ENCODE data around the gene HRK. TPM values are rescaled to one million over a fixed set of nuclear protein-coding genes. Genes with fewer than 3 reads are reported as not detected.

The HRK gene
- total RNA-seq, 1 experiment from 2014 or later: 0.44 TPM

DNA sequence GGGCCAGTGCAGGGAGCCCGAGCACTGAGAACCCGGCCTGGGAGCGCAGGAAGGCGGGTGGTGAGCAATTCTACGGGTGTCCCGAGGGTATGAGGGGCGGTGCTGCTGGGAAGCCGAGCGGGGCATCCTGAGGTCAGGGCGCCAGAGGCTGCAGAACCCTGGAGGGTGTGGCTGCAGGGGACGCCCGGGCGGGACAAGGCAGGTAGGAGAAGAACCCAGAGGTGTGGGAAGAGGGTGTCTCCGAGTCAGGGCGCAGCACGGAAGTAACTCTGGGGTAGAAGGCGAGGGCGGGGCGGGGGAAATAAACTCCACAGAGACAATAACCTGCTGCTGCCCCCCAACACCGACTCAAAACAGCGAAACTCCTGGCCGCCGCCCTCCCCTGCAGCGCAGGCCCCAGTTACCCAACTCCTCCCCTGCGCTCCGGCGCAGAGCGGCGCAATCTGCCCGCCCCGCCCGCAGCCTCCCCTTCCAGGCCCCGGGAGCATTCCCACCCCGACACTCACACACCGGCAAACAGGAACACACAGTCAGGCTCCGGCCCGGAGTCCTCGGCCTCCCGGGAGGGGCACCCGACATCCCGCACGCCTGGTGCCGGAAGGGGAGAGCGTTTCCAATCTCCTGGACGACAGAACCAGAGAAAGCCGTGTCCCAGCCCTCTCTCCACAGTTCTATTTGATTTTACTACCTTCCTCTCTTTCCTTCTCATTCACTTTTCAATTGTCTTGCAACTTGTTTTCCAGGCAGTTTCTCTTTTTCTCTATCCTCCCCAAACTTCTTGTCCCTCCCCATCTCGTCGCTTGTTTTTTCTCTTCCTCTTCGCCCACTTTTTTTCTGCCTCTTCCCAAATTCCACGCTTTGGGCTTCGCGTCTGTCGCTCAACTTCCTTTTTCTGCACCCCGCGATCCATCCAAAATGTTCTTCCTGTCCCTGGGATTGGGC, 2.4 kb downstream of the HRK start:
- H3K27me3 ChIP-seq (ENCODE audit: control insufficient read depth, insufficient read depth, low read length): peaks cover 32% of the 10 kb centered on the region
- BruUV-seq (replicated peaks): no TSS peak

GRCh38 chr12:116876151-116876869, 4.9 kb downstream of the HRK start:
- H3K36me3 ChIP-seq (ENCODE audit: control insufficient read depth, insufficient read depth, low read length): no peaks in the 10 kb centered on the region
- H3K27me3 ChIP-seq (ENCODE audit: control insufficient read depth, insufficient read depth, low read length): peaks cover 18% of the 10 kb centered on the region
- H3K27ac ChIP-seq (ENCODE audit: low read length): no peak overlapping the region
- no peak for TF ChIP-seq REST (IDR thresholded peaks at IDR 0.05; ENCODE audit: insufficient read depth in 1 of 2, low read depth in 2 of 2, low read length in 1 of 2)
- TF ChIP-seq, protein P1, sequence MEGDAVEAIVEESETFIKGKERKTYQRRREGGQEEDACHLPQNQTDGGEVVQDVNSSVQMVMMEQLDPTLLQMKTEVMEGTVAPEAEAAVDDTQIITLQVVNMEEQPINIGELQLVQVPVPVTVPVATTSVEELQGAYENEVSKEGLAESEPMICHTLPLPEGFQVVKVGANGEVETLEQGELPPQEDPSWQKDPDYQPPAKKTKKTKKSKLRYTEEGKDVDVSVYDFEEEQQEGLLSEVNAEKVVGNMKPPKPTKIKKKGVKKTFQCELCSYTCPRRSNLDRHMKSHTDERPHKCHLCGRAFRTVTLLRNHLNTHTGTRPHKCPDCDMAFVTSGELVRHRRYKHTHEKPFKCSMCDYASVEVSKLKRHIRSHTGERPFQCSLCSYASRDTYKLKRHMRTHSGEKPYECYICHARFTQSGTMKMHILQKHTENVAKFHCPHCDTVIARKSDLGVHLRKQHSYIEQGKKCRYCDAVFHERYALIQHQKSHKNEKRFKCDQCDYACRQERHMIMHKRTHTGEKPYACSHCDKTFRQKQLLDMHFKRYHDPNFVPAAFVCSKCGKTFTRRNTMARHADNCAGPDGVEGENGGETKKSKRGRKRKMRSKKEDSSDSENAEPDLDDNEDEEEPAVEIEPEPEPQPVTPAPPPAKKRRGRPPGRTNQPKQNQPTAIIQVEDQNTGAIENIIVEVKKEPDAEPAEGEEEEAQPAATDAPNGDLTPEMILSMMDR (IDR thresholded peaks at IDR 0.05): no peak
- TF ChIP-seq SIN3A (IDR thresholded peaks at IDR 0.05; ENCODE audit: borderline replicate concordance, insufficient read depth, low read depth, low read length): no peak
- TF ChIP-seq TCF7L2 (IDR thresholded peaks at IDR 0.05; ENCODE audit: low read depth, low read length): no peak
- TF ChIP-seq POLR2AphosphoS5 (IDR thresholded peaks at IDR 0.05; ENCODE audit: low read depth, low read length): no peak
- DNase-seq (ENCODE audit: low read depth, low spot score) (no peak), ATAC-seq (no peak)
- H3K9me3 ChIP-seq (ENCODE audit: control insufficient read depth, insufficient read depth, low read depth, low read length): no peaks in the 10 kb centered on the region
- ChIA-PET POLR2A (no interaction called here), CTCF (no interaction called here)
- no peak overlapping the region for H3K4me3 ChIP-seq (ENCODE audit: low read depth in 2 of 2, low read length in 2 of 2)
- in situ Hi-C loops (cut with HindIII; ENCODE audit: low pct_unique_long_range_greater_than_20kb, low sequenced_read_pairs) (no loop called here), intact Hi-C loops (cut with micrococcal nuclease; ENCODE audit: unreplicated experiment) (no loop called here)
- peaks cover 5% of the 10 kb centered on the region for H3K4me1 ChIP-seq (ENCODE audit: control insufficient read depth, insufficient read depth, low read length)
- BruUV-seq (replicated peaks): no TSS peak

More for the DNA sequence above, 2.4 kb downstream of the HRK start:
- ATAC-seq: peak; percentile 44
- DNase-seq (ENCODE audit: low read depth, low spot score): no peak
- Histone ChIP-seq H3K9me3 (ENCODE audit: control insufficient read depth, insufficient read depth, low read depth, low read length) (no peaks in the 10 kb centered on the region), H3K4me1 (ENCODE audit: control insufficient read depth, insufficient read depth, low read length) (peaks cover 18% of the 10 kb centered on the region), H3K27ac (ENCODE audit: low read length) (no peak overlapping the region), H3K36me3 (ENCODE audit: control insufficient read depth, insufficient read depth, low read length) (no peaks in the 10 kb centered on the region), H3K4me3 (ENCODE audit: low read depth in 2 of 2, low read length in 2 of 2) (peak overlapping the region; percentile 39 to 54)
- ChIA-PET CTCF (no interaction called here), POLR2A (no interaction called here)
- intact Hi-C loops (cut with micrococcal nuclease; ENCODE audit: unreplicated experiment) (no loop called here), in situ Hi-C loops (cut with HindIII; ENCODE audit: low pct_unique_long_range_greater_than_20kb, low sequenced_read_pairs) (no loop called here)
- TF ChIP-seq POLR2AphosphoS5 (IDR thresholded peaks at IDR 0.05; ENCODE audit: low read depth, low read length) (no peak), SIN3A (IDR thresholded peaks at IDR 0.05; ENCODE audit: borderline replicate concordance, insufficient read depth, low read depth, low read length) (no peak), REST (IDR thresholded peaks at IDR 0.05; ENCODE audit: insufficient read depth in 1 of 2, low read depth in 2 of 2, low read length in 1 of 2) (no peak), TCF7L2 (IDR thresholded peaks at IDR 0.05; ENCODE audit: low read depth, low read length) (no peak)
- TF ChIP-seq, protein P1 (IDR thresholded peaks at IDR 0.05): no peak
